HCT116 (cell line): ENCODE results near the gene SLC3A2. TPM values are rescaled to one million over a fixed set of nuclear protein-coding genes. Genes with fewer than 3 reads are reported as not detected.

Source experiments
- ATAC-seq: fragments of 200-7000 bp; cut with Tn5 transposase; 2 replicates; pipeline ENCODE4 v1.9.1; 2020; ENCODE audit warnings: mild to moderate bottlenecking, moderate library complexity
- BruUV-seq: library from RNA; stranded (reverse); fragments of 400-500 nt; replicated peaks from 2 replicates; lab custom pipeline; 2021; lab: Mats Ljungman, UMichigan
- CTCF ChIA-PET: fragments of 300-600 bp; sonication (Branson Sonifier 250); formaldehyde crosslinking; loops from one replicate; lab custom pipeline; 2021; ENCODE audit warnings: antibody characterized with exemption; lab: Charles Lee
- POLR2A ChIA-PET: fragments of 300-600, 350-600 bp; sonication (Branson Sonifier 250); formaldehyde crosslinking; loops from one replicate; lab custom pipeline; 2021; ENCODE audit warnings: antibody characterized with exemption; lab: Charles Lee
- RAD21 ChIA-PET, 2 experiments: fragments of 300-600 bp; sonication (Branson Sonifier 250); formaldehyde crosslinking; loops; one replicate each; lab custom pipeline; 2023; ENCODE audit warnings: low total read pairs in 2 of 2; ENCODE audit not compliant: uncharacterized antibody in 2 of 2, unreplicated experiment in 2 of 2, low non-redundant PET in 1 of 2; lab: Charles Lee
- DNase-seq: peaks from one replicate; pipeline ENCODE4 v3.0.0-alpha.2; 2010; ENCODE audit warnings: low read depth, low spot score
- H2AFZ ChIP-seq: fragments of 200-600 bp; shearing (Covaris generic), sonication (generic); 2 replicates; pipeline ENCODE4 v1.6.1; 2017; ENCODE audit warnings: low read depth, mixed run types, mixed read lengths, antibody characterized with exemption, low read length; ENCODE audit not compliant: poor library complexity, severe bottlenecking
- H3K27ac ChIP-seq: 2 replicates; pipeline ENCODE4 v1.5.1; 2012; ENCODE audit warnings: low read depth, low read length
- H3K27me3 ChIP-seq: fragments of 200-600 bp; sonication (generic); 2 replicates; pipeline ENCODE4 v1.6.1; 2016; ENCODE audit warnings: mixed run types, low read length, mixed read lengths; ENCODE audit not compliant: insufficient read depth
- H3K36me3 ChIP-seq, 2 experiments: fragments of 200-500 bp in 1 of 2; fragments of 200-600 bp in 1 of 2; sonication (Bioruptor generic) in 1 of 2; sonication (generic) in 1 of 2; 2 replicates each; pipeline versions ENCODE4 v1.5.1 to v1.6.1; 2014 to 2016; ENCODE audit warnings: low read length in 2 of 2, inconsistent platforms in 1 of 2, mixed read lengths in 1 of 2, mixed run types in 1 of 2; ENCODE audit not compliant: insufficient read depth in 2 of 2, control insufficient read depth in 1 of 2
- H3K4me1 ChIP-seq, 2 experiments: fragments of 200-600 bp in 1 of 2; sonication (generic) in 1 of 2; 2 replicates each; pipeline versions ENCODE4 v1.5.1 to v1.6.1; 2012 to 2017; ENCODE audit warnings: low read length in 2 of 2, inconsistent platforms in 1 of 2, mild to moderate bottlenecking in 1 of 2, mixed read lengths in 1 of 2, mixed run types in 1 of 2, moderate library complexity in 1 of 2; ENCODE audit not compliant: insufficient read depth in 2 of 2, control insufficient read depth in 1 of 2
- H3K4me2 ChIP-seq: fragments of 200-600 bp; sonication (generic); 2 replicates; pipeline ENCODE4 v1.6.1; 2017; ENCODE audit warnings: mixed run types, low read length, mixed read lengths
- H3K4me3 ChIP-seq, 2 experiments: fragments of 200-600 bp in 1 of 2; sonication (generic) in 1 of 2; replicated peaks in 1 of 2; 2 replicates each; pipeline ENCODE4 v1.5.1; 2011 to 2016; ENCODE audit warnings: low read length in 2 of 2, control low read depth in 1 of 2, low read depth in 1 of 2, mild to moderate bottlenecking in 1 of 2, mixed read lengths in 1 of 2, mixed run types in 1 of 2
- H3K79me2 ChIP-seq: fragments of 200-600 bp; sonication (generic); 2 replicates; pipeline ENCODE4 v1.6.1; 2017; ENCODE audit warnings: mild to moderate bottlenecking, mixed run types, low read length, moderate library complexity, mixed read lengths; ENCODE audit not compliant: insufficient read depth
- H3K9ac ChIP-seq: fragments of 200-600 bp; sonication (generic); 2 replicates; pipeline ENCODE4 v1.6.1; 2016; ENCODE audit warnings: low read length, mixed read lengths
- H3K9me2 ChIP-seq: fragments of 200-600 bp; sonication (generic), shearing (Covaris generic); 2 replicates; pipeline ENCODE4 v1.6.1; 2017; ENCODE audit warnings: mixed run types, mild to moderate bottlenecking, moderate library complexity; ENCODE audit not compliant: insufficient read depth
- H3K9me3 ChIP-seq, 2 experiments: fragments of 200-500 bp in 1 of 2; fragments of 200-600 bp in 1 of 2; sonication (Bioruptor generic) in 1 of 2; sonication (generic) in 1 of 2; 2 replicates each; pipeline ENCODE4 v1.6.1; 2014 to 2017; ENCODE audit warnings: low read length in 2 of 2, mixed read lengths in 2 of 2, inconsistent platforms in 1 of 2, low read depth in 1 of 2, mild to moderate bottlenecking in 1 of 2, mixed run types in 1 of 2, moderate library complexity in 1 of 2; ENCODE audit not compliant: control insufficient read depth in 1 of 2, insufficient read depth in 1 of 2
- H4K20me1 ChIP-seq: fragments of 200-600 bp; sonication (generic), shearing (Covaris generic); 2 replicates; pipeline ENCODE4 v1.6.1; 2017; ENCODE audit warnings: mixed run types, mild to moderate bottlenecking, moderate library complexity; ENCODE audit not compliant: insufficient read depth
- CBX3 ChIP-seq: IDR thresholded peaks from 2 replicates; pipeline ENCODE4 v1.6.1; 2012; ENCODE audit warnings: low read depth
- CEBPB ChIP-seq: IDR thresholded peaks from 2 replicates; pipeline ENCODE4 v1.6.1; 2012; ENCODE audit warnings: low read depth
- FOSL1 ChIP-seq: IDR thresholded peaks from 2 replicates; pipeline ENCODE4 v1.6.1; 2012; ENCODE audit warnings: low read depth
- JUND ChIP-seq: IDR thresholded peaks from 2 replicates; pipeline ENCODE4 v1.6.1; 2012
- MAX ChIP-seq: IDR thresholded peaks from 2 replicates; pipeline ENCODE4 v1.6.1; 2012
- ZNF274 ChIP-seq: fragments of 200-500 bp; sonication (Bioruptor generic); IDR thresholded peaks from 2 replicates; pipeline ENCODE4 v1.6.1; 2014; ENCODE audit warnings: mild to moderate bottlenecking, low read depth, low read length, inconsistent platforms
- intact Hi-C: fragments of 100-400 bp; cut with micrococcal nuclease; formaldehyde crosslinking; loops from 2 replicates; pipeline ENCODE4 v1.10.0; 2022
- total RNA-seq: library from RNA; stranded (reverse); gene quantifications from one replicate; pipeline ENCODE4 v1.2.1, GENCODE V29; 2021; ENCODE audit not compliant: unreplicated experiment

SLC3A2 gene
- total RNA-seq, 1 experiment from 2014 or later: 418 TPM

- intact Hi-C loops: loop anchor here (5.0 kb wide), 1 partner anchor 46 kb away; no protein-coding TSS in a partner anchor
- DNase-seq: no peak
- Histone ChIP-seq H3K4me2 (peak overlapping the region; percentile 62), H3K4me3 (no peak overlapping the region), H3K36me3 (no peaks in the 10 kb centered on the region), H3K9me3 (no peaks in the 10 kb centered on the region), H3K9me2 (no peaks in the 10 kb centered on the region), H3K4me1 (peaks cover 12 to 16% of the 10 kb centered on the region in 2 experiments), H3K27ac (no peak overlapping the region), H3K9ac (no peak overlapping the region), H3K27me3 (no peaks in the 10 kb centered on the region), H2AFZ (no peak overlapping the region), H4K20me1 (no peaks in the 10 kb centered on the region), H3K79me2 (no peaks in the 10 kb centered on the region)
- ChIA-PET POLR2A (interaction anchor here (0.8 to 1.4 kb wide), 3 partner anchors 11 to 90 kb away, joined by 3 to 4 read pairs (median 3); no protein-coding TSS in a partner anchor), RAD21 (no interaction called here), CTCF (interaction anchor here (1.2 to 1.6 kb wide), 6 partner anchors 23 to 92 kb away, joined by 3 to 8 read pairs (median 4); no protein-coding TSS in a partner anchor)
- BruUV-seq: no TSS peak
- ATAC-seq: peak; percentile 82
- TF ChIP-seq FOSL1: peak; percentile 65
- peak; percentile 22; the same call in 1 of the 2 replicates for TF ChIP-seq MAX
- TF ChIP-seq CBX3: peak; percentile 56; the same call in 1 of the 2 replicates
- no peak for TF ChIP-seq CEBPB
- TF ChIP-seq ZNF274: no peak
Measured at GRCh38 chr11:62931499-62932278, 51.0 kb downstream of the SLC3A2 start.

GRCh38 chr11:62933285-62933684 lies 52.6 kb downstream of the SLC3A2 start:
- no peaks in the 10 kb centered on the region for H3K9me3 ChIP-seq
- H3K9ac ChIP-seq: no peak overlapping the region
- no peaks in the 10 kb centered on the region for H4K20me1 ChIP-seq
- H3K36me3 ChIP-seq: no peaks in the 10 kb centered on the region
- CTCF ChIA-PET: no interaction called here
- H2AFZ ChIP-seq: no peak overlapping the region
- RAD21 ChIA-PET: no interaction called here
- H3K4me3 ChIP-seq: no peak overlapping the region
- H3K27me3 ChIP-seq: no peaks in the 10 kb centered on the region
- intact Hi-C loops: loop anchor here (5.0 kb wide), 1 partner anchor 44 kb away; no protein-coding TSS in a partner anchor
- no peak for ATAC-seq
- H3K79me2 ChIP-seq: no peaks in the 10 kb centered on the region
- TF ChIP-seq JUND: no peak
- no peak for TF ChIP-seq FOSL1
- BruUV-seq: no TSS peak
- peaks cover 12 to 20% of the 10 kb centered on the region in 2 experiments for H3K4me1 ChIP-seq
- POLR2A ChIA-PET: no interaction called here
- no peak for DNase-seq
- H3K27ac ChIP-seq: no peak overlapping the region
- no peak overlapping the region for H3K4me2 ChIP-seq
- H3K9me2 ChIP-seq: no peaks in the 10 kb centered on the region
